GM13976 (cell line): ENCODE data around the gene CLIP2.
"Not testable (repeated sequence)": the region's sequence is repeated elsewhere in the genome, so short reads cannot be mapped to it uniquely, and the experiment has no call there.

Experiments used
- DNase-seq: peaks from one replicate; pipeline ENCODE4 v3.0.0; 2012; ENCODE audit warnings: low spot score
- in situ Hi-C: fragments of 300-500 bp; cut with MboI; formaldehyde crosslinking; loops from one replicate; pipeline ENCODE4 v1.12.0; 2022; ENCODE audit warnings: low sequenced_read_pairs, mixed read lengths, inconsistent platforms; ENCODE audit not compliant: unreplicated experiment
- TF ChIP-seq, protein P1 (sequence below): IDR thresholded peaks from 2 replicates; pipeline ENCODE4 v1.5.1; 2012; ENCODE audit warnings: borderline replicate concordance, mild to moderate bottlenecking; ENCODE audit not compliant: insufficient read depth; ENCODE audit errors: extremely low read depth, missing control alignments, control extremely low read depth

The CLIP2 gene

DNA sequence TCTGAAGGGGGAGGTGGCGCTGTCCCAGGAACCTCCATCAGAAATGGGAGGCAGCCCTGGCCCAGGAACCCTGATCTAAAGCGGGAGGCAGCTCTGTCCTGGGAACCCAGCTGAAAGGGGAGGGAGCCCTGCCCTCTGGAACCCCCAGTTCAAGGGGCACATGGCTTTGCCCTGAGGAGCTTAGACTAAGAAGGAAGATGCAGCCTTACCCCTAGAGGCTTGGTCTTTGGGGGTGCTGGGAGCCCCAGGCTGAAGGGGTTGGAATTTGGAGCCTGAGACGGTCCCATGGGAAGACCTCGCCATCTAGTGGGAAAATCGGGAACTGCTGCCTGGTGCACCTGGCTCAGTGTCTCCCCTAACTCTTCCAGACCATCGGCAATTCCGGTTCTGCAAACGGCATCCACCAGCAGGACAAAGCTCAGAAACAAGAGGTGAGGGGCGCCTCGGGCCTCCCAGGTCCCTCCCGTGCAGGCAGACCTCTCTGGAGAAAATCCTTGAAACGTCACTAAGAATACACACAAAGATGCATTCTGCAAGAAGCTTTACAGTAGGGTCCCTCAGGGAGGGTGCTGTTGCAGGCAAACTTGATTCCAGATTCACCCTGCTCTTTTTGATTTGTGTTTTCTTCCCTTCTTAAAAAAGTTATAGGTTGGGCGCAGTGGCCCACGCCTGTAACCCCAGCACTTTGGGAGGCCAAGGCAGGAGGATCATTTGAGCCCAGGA is 112.1 kb downstream of the CLIP2 start:
- peak; percentile 86 for DNase-seq
- in situ Hi-C loops: loop anchor here (10.0 kb wide), 2 partner anchors 196 to 336 kb away; no protein-coding TSS in a partner anchor
- TF ChIP-seq, protein P1, sequence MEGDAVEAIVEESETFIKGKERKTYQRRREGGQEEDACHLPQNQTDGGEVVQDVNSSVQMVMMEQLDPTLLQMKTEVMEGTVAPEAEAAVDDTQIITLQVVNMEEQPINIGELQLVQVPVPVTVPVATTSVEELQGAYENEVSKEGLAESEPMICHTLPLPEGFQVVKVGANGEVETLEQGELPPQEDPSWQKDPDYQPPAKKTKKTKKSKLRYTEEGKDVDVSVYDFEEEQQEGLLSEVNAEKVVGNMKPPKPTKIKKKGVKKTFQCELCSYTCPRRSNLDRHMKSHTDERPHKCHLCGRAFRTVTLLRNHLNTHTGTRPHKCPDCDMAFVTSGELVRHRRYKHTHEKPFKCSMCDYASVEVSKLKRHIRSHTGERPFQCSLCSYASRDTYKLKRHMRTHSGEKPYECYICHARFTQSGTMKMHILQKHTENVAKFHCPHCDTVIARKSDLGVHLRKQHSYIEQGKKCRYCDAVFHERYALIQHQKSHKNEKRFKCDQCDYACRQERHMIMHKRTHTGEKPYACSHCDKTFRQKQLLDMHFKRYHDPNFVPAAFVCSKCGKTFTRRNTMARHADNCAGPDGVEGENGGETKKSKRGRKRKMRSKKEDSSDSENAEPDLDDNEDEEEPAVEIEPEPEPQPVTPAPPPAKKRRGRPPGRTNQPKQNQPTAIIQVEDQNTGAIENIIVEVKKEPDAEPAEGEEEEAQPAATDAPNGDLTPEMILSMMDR: peak; percentile 98

DNA sequence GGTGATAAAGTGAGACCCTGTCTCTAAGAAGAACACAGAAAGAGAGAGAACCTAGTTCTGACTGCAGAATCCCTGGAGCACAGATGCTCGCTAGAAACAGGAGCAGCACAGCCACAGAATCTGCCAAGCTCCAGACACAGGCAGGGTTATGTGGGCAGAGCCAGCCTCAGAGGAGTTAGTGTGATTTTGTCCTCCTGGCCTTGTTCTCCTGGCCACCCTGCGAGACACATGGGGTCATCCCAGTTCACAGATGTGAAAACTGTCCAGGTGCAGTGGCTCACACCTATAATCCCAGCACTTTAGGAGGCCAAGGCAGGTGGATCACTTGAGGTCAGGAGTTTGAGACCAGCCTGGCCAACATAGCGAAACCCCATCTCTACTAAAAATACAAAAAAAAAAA is 113.5 kb downstream of the CLIP2 start:
- DNase-seq: not testable (repeated sequence)
- in situ Hi-C loops: loop anchor here (10.0 kb wide), 2 partner anchors 198 to 338 kb away; no protein-coding TSS in a partner anchor

DNA sequence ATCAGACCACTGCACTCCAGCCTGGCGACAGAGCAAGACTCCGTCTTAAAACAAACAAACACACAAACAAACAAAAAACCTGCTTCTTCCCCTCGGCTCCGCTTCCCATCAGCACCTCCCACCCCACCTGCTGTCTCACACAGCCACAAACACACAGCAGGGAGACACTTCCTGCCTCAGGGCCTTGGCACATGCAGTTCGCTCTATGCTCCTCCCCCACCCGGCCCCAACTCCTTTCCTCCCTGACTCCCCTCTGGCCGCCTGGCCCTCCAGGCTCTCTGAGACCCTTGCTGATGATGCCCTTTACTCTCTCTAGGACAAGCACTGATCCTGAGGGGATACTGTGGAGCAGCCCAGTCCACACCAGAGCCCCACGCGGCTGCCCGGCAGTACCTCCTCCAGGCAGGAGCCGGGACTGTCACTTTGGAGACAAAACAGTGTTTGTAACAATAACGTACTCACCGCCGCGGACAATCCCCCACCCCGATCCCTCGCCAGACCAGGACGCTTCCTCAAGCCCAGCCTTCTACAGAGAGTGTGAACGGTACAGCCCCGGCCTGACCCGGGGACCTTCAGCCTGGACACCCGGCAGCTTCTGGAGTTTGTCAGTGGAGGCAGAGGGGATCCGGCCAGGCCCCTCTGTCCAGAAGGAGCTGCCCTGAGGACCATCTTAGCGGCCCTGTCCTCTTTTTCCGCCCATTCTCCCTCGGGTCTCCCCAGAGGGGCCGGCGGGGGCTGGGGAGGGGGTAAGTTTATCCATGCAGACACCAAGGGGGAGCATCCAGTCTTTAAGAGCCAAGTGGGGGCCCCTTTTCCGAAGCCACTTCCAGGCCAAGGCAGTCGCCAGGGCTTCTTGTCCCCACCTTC is 114.5 kb downstream of the CLIP2 start:
- no peak for DNase-seq
- TF ChIP-seq, protein P1: no peak
- in situ Hi-C loops: loop anchor here (10.0 kb wide), 2 partner anchors 199 to 339 kb away; no protein-coding TSS in a partner anchor

DNA sequence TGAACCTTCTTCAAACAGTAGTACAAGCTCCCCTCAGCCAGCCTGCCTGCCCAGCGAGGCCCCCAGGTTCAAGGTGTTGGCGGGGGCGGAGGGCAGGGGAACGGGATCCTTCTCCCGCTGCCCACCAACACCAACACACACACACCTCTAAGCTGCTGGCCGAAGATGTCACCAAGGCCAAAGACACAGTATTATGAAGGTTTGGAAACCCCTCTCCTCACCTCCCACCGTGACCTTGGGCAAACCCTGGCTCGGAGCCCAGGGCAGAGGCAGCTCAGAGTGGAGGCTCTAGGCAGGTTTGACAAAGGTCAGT is 115.1 kb downstream of the CLIP2 start:
- in situ Hi-C loops: loop anchor here (10.0 kb wide), 2 partner anchors 200 to 340 kb away; no protein-coding TSS in a partner anchor
- no peak for DNase-seq
- TF ChIP-seq, protein P1: no peak

DNA sequence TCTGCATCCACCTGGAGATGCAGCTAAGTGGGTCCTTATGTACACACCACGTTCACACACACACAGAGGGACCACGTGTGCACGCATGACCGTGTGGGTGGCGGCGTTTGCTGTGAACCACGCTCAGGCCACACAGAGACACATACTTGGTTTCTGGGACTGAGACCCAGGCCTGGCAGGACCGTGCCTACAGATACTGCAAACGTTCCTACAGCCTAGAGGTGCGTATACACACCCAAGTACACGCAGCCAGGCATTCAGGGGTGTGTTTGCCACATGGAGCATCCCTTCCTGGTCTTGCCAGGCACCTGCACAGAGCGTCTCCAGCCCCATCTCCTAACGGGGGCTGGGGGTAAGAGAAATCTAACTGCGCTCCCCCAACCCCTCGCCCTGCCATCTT is 115.5 kb downstream of the CLIP2 start:
- in situ Hi-C loops: loop anchor here (10.0 kb wide), 2 partner anchors 200 to 340 kb away; no protein-coding TSS in a partner anchor
- no peak for DNase-seq
- TF ChIP-seq, protein P1: no peak

DNA sequence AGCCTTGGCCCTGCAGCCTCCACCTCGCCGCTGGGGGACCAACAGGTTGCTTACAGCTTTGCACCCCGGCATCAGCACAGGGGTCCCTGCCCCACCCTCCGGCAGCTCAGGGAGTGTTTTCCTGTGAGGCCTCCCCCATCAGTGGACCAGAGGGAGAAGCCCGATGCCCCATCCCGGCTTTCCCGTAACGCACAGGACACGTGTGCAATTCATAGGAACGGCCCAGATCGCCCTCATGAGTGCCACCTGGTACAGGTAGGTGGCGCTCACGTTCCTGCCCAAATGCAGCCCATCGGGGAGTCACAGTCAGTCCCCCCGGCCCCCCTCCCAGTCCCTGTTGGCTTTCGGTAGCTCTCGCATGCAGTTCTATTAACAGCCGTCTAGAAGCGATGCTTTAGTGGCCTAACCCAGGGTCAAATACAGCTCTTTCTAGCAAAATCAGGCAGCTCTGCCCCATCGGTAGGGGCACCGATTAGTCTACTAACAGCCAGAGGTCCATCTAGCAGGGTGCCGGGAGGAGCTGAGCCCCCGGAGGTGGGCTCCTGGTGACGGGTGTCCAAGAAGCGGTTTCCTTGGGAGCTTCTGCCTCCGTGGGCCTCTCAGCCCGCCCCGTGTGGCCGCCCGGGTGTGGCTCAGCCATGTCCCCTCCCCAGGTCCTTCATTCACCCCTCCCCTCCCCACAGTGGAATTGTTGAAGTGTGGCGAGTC is 116.1 kb downstream of the CLIP2 start:
- DNase-seq: no peak
- in situ Hi-C loops: loop anchor here (10.0 kb wide), 2 partner anchors 201 to 341 kb away; no protein-coding TSS in a partner anchor
- TF ChIP-seq, protein P1: peak; percentile 14
